ENCODE data around the gene PARP14.
"Not testable (repeated sequence)": the region's sequence is repeated elsewhere in the genome, so short reads cannot be mapped to it uniquely, and the experiment has no call there.

PARP14 gene

GRCh38 chr3:122727294-122727693, 46.7 kb downstream of the PARP14 start:
- DNase-seq (ENCODE audit: low read depth): no peak

GRCh38 chr3:122727766-122728165, 47.1 kb downstream of the PARP14 start:
- DNase-seq (ENCODE audit: low read depth): no peak

- DNase-seq (ENCODE audit: low read depth): no peak
Observed at GRCh38 chr3:122728186-122728585, 47.5 kb downstream of the PARP14 start.

- no peak for DNase-seq (ENCODE audit: low read depth)
Observed at GRCh38 chr3:122728756-122729514, 48.3 kb downstream of the PARP14 start.

GRCh38 chr3:122730240-122730639, 49.6 kb downstream of the PARP14 start:
- no peak for DNase-seq (ENCODE audit: low read depth)

GRCh38 chr3:122732682-122733525, 52.3 kb downstream of the PARP14 start:
- DNase-seq (ENCODE audit: low read depth): not testable (repeated sequence)

GRCh38 chr3:122739172-122739571, 58.5 kb downstream of the PARP14 start:
- no peak for DNase-seq (ENCODE audit: low read depth)

GRCh38 chr3:122742234-122742633, 61.6 kb downstream of the PARP14 start:
- DNase-seq (ENCODE audit: low read depth): no peak

GRCh38 chr3:122743581-122744120, 63.0 kb downstream of the PARP14 start:
- no peak for DNase-seq (ENCODE audit: low read depth)

- no peak for DNase-seq (ENCODE audit: low read depth)
Observed at GRCh38 chr3:122745369-122746021, 64.9 kb downstream of the PARP14 start.

- DNase-seq (ENCODE audit: low read depth): not testable (repeated sequence)
Observed at GRCh38 chr3:122747295-122747694, 66.7 kb downstream of the PARP14 start.

GRCh38 chr3:122748347-122748746, 67.7 kb downstream of the PARP14 start:
- no peak for DNase-seq (ENCODE audit: low read depth)

- DNase-seq (ENCODE audit: low read depth): no peak
Observed at GRCh38 chr3:122754929-122755328, 74.3 kb downstream of the PARP14 start.

GRCh38 chr3:122755491-122755890, 74.9 kb downstream of the PARP14 start:
- no peak for DNase-seq (ENCODE audit: low read depth)

GRCh38 chr3:122758877-122759560, 78.4 kb downstream of the PARP14 start:
- no peak for DNase-seq (ENCODE audit: low read depth)

GRCh38 chr3:122760453-122761271, 80.0 kb downstream of the PARP14 start:
- DNase-seq (ENCODE audit: low read depth): no peak

GRCh38 chr3:122766430-122766829, 85.8 kb downstream of the PARP14 start:
- DNase-seq (ENCODE audit: low read depth): no peak

- DNase-seq (ENCODE audit: low read depth): no peak
Observed at GRCh38 chr3:122767540-122768372, 87.1 kb downstream of the PARP14 start.

GRCh38 chr3:122770521-122771202, 90.0 kb downstream of the PARP14 start:
- DNase-seq (ENCODE audit: low read depth): no peak
